ENCODE results near the gene PPEF2. TPM values are rescaled to one million over a fixed set of nuclear protein-coding genes. Genes with fewer than 3 reads are reported as not detected.

Gene PPEF2
- total RNA-seq, 1 experiment from 2014 or later, result not detected

- no peaks in the 10 kb centered on the region for H3K27me3 Mint-ChIP-seq (ENCODE audit: low read depth)
- TF ChIP-seq CTCF (conservative IDR thresholded peaks at IDR 0.05), result no peak
- no peak overlapping the region for H2BK15ac ChIP-seq (ENCODE audit: low read depth, low read length)
- no CpG with 5 or more reads among the region's 1 CpG for WGBS (ENCODE audit: extremely low coverage, insufficient read length, low lambda C conversion rate)
- no peaks in the 10 kb centered on the region for H3K23me2 ChIP-seq (ENCODE audit: insufficient read length, low read depth, low read length, poor library complexity, severe bottlenecking)
- H4K8ac ChIP-seq (replicated peaks; ENCODE audit: insufficient read length, low read depth, low read length), result no peak overlapping the region
- no peaks in the 10 kb centered on the region; a peak in 2 of 5 replicates for H3K9me3 Mint-ChIP-seq
- no peak overlapping the region for H3T11ph ChIP-seq (ENCODE audit: low read length)
- H3K4me2 ChIP-seq (ENCODE audit: insufficient read depth, insufficient read length, low read length), result no peak overlapping the region
- H3K4me3 Mint-ChIP-seq, result no peak overlapping the region
- H3K79me2 ChIP-seq (ENCODE audit: insufficient read depth, low read length), result no peaks in the 10 kb centered on the region
- no peak overlapping the region for H3K23ac ChIP-seq (ENCODE audit: insufficient read length, low read depth, low read length)
- no peak overlapping the region for H2BK12ac ChIP-seq (ENCODE audit: insufficient read length, low read depth, low read length)
- H2AFZ ChIP-seq (ENCODE audit: low read length), result no peak overlapping the region
- H3K9ac ChIP-seq (ENCODE audit: extremely low read depth, insufficient read length, low read length), result no peak overlapping the region
- no peak overlapping the region for H2BK120ac ChIP-seq (ENCODE audit: low read depth, low read length, poor library complexity, severe bottlenecking)
- H3K14ac ChIP-seq (ENCODE audit: insufficient read depth, low read length), result no peak overlapping the region
- no peak overlapping the region for H3K27ac Mint-ChIP-seq
- DNase-seq, result no peak
- H3K79me1 ChIP-seq (ENCODE audit: insufficient read depth, low read depth, low read length, poor library complexity, severe bottlenecking), result no peaks in the 10 kb centered on the region
- no peaks in the 10 kb centered on the region for H4K20me1 ChIP-seq (ENCODE audit: control insufficient read depth, insufficient read depth, insufficient read length)
- H2BK20ac ChIP-seq (ENCODE audit: low read depth, low read length, poor library complexity, severe bottlenecking), result no peak overlapping the region
- no peaks in the 10 kb centered on the region for H3K4me1 ChIP-seq (ENCODE audit: insufficient read depth, low read length)
- H3K27me3 ChIP-seq (ENCODE audit: insufficient read depth, low read length), result no peaks in the 10 kb centered on the region
- H3K18ac ChIP-seq (ENCODE audit: insufficient read length, low read depth, low read length), result no peak overlapping the region
- no peak overlapping the region for H4K5ac ChIP-seq (ENCODE audit: insufficient read length, low read depth, low read length)
- no peak overlapping the region for H4K91ac ChIP-seq (ENCODE audit: insufficient read length, low read depth, low read length)
- H3K9me3 ChIP-seq (ENCODE audit: control insufficient read depth, low read depth, low read length), result no peaks in the 10 kb centered on the region
- H3K56ac ChIP-seq (ENCODE audit: insufficient read length, low read depth, low read length), result no peak overlapping the region
- no peak overlapping the region for H3K4ac ChIP-seq (ENCODE audit: low read depth, low read length)
- 0 out of 4 replicates have a peak, but pooled peaks cover 0 to 5% of the 10 kb centered on the region in 2 experiments for H3K4me1 Mint-ChIP-seq
- no peak overlapping the region for H2BK5ac ChIP-seq (ENCODE audit: insufficient read length, low read length)
- no peak overlapping the region for H2AK5ac ChIP-seq (ENCODE audit: insufficient read length, low read length)
- no peak overlapping the region for H3K27ac ChIP-seq (ENCODE audit: insufficient read length, low read depth, low read length)
- no peaks in the 10 kb centered on the region for H3K36me3 Mint-ChIP-seq (ENCODE audit: insufficient read depth in 1 of 3, low read depth in 3 of 3)
Observed at GRCh38 chr4:75858721-75859120, 43.5 kb downstream of the PPEF2 start.

All from H9 (cell line).